WI38 (cell line): ENCODE results near the gene SNCB.

Experiments used
- H3K4me3 ChIP-seq: 2 replicates; pipeline ENCODE4 v1.5.1; 2011; ENCODE audit warnings: low read depth, mild to moderate bottlenecking, control low read depth, low read length
- CTCF ChIP-seq: IDR thresholded peaks from 2 replicates; pipeline ENCODE4 v1.5.1; 2012; ENCODE audit warnings: low read depth, mild to moderate bottlenecking, control low read depth, low read length

SNCB gene

GRCh38 chr5:176620333-176620981 lies 9.9 kb downstream of the SNCB start:
- H3K4me3 ChIP-seq, result peak overlapping the region; percentile 21; the same call in 1 of the 2 replicates
- no peak for TF ChIP-seq CTCF

- 0 out of 2 replicates have a peak overlapping the region, but pooled peaks have one; percentile 5 for H3K4me3 ChIP-seq
- no peak; the same call in 1 of the 2 replicates for TF ChIP-seq CTCF
These were observed 10.6 kb downstream of the SNCB start for GRCh38 chr5:176619569-176620332.

- H3K4me3 ChIP-seq, result no peak overlapping the region
These were observed 11.1 kb downstream of the SNCB start for GRCh38 chr5:176619203-176619568.

GRCh38 chr5:176618783-176619182 lies 11.6 kb downstream of the SNCB start:
- TF ChIP-seq CTCF, result no peak
- no peak overlapping the region for H3K4me3 ChIP-seq

More at GRCh38 chr5:176619203-176619568, 11.1 kb downstream of the SNCB start:
- TF ChIP-seq CTCF, result peak; percentile 36

GRCh38 chr5:176616511-176616910 lies 13.8 kb downstream of the SNCB start:
- TF ChIP-seq CTCF, result no peak
- H3K4me3 ChIP-seq, result no peak overlapping the region

GRCh38 chr5:176614805-176615478 lies 15.4 kb downstream of the SNCB start:
- H3K4me3 ChIP-seq, result no peak overlapping the region
- no peak for TF ChIP-seq CTCF

- H3K4me3 ChIP-seq, result no peak overlapping the region
- TF ChIP-seq CTCF, result no peak
These were observed 17.5 kb downstream of the SNCB start for GRCh38 chr5:176612855-176613254.
